K562 (cell line): Measurements from ENCODE around the gene LILRA6. TPM values are rescaled to one million over a fixed set of nuclear protein-coding genes. Genes with fewer than 3 reads are reported as not detected.
A peak's percentile ranks its signal among the peaks of the same experiment; 100 is the strongest.

Experiments
- BCL6 ChIP-seq: fragments of 250-450 bp; sonication (Bioruptor Pico); IDR thresholded peaks from 2 replicates; pipeline ENCODE4 v1.4.0; 2020
- BCOR ChIP-seq: fragments of 450-650 bp; IDR thresholded peaks from 2 replicates; pipeline ENCODE4 v1.6.1; 2016
- BDP1 ChIP-seq: IDR thresholded peaks from 3 replicates; pipeline ENCODE4 v1.6.1; 2011; ENCODE audit not compliant: insufficient read length, insufficient read depth
- CBX3 ChIP-seq, 2 experiments: IDR thresholded peaks; 1 replicate in 1 of 2; 2 replicates in 1 of 2; pipeline ENCODE4 v1.6.1; 2012; ENCODE audit warnings: inconsistent platforms in 2 of 2, low read length in 2 of 2, borderline replicate concordance in 1 of 2, control low read depth in 1 of 2
- GTF2E2 ChIP-seq: fragments of 200-800 bp; sonication (Bioruptor generic); IDR thresholded peaks from 2 replicates; pipeline ENCODE4 v1.6.1; 2016; ENCODE audit warnings: missing genetic modification characterization, missing compliant biosample characterization
- MCM5 ChIP-seq: fragments of 450-650 bp; IDR thresholded peaks from 2 replicates; pipeline ENCODE4 v1.6.1; 2016; ENCODE audit warnings: low read depth
- MXI1 ChIP-seq: IDR thresholded peaks from 2 replicates; pipeline ENCODE4 v1.6.1; 2011; ENCODE audit warnings: low read depth, mild to moderate bottlenecking, improper control_type of control experiment, low read length
- NBN ChIP-seq: fragments of 450-650 bp; IDR thresholded peaks from 2 replicates; pipeline ENCODE4 v1.6.1; 2016; ENCODE audit warnings: low read depth, mild to moderate bottlenecking
- NCOA4 ChIP-seq: fragments of 450-650 bp; IDR thresholded peaks from 2 replicates; pipeline ENCODE4 v1.6.1; 2018; ENCODE audit warnings: mild to moderate bottlenecking; ENCODE audit not compliant: partially characterized antibody
- PHF20 ChIP-seq: fragments of 450-650 bp; IDR thresholded peaks from 2 replicates; pipeline ENCODE4 v1.6.1; 2018; ENCODE audit not compliant: partially characterized antibody
- PHF21A ChIP-seq: fragments of 450-650 bp; IDR thresholded peaks from 2 replicates; pipeline ENCODE4 v1.6.1; 2017; ENCODE audit warnings: low read depth, borderline replicate concordance
- POLR2G ChIP-seq: fragments of 200-400 bp; formaldehyde crosslinking; IDR thresholded peaks from 2 replicates; pipeline ENCODE4 v1.6.1; 2017; ENCODE audit warnings: low read depth, mild to moderate bottlenecking, antibody characterized with exemption, low read length, moderate library complexity
- STAG1 ChIP-seq: sonication (generic); formaldehyde crosslinking; IDR thresholded peaks from 2 replicates; pipeline ENCODE4 v1.5.0; 2020; ENCODE audit warnings: missing genetic modification reagents, borderline replicate concordance
- TOE1 ChIP-seq, 2 experiments: fragments of 450-650 bp in 1 of 2; sonication (generic) in 1 of 2; formaldehyde crosslinking in 1 of 2; IDR thresholded peaks; 2 replicates each; pipeline versions ENCODE4 v1.7.1 to v1.8.0; 2016 to 2022; ENCODE audit warnings: borderline replicate concordance in 2 of 2, mild to moderate bottlenecking in 2 of 2, antibody characterized with exemption in 1 of 2, inconsistent platforms in 1 of 2, low read depth in 1 of 2, missing genetic modification reagents in 1 of 2, moderate library complexity in 1 of 2
- ZBTB8A ChIP-seq: fragments of 450-650 bp; IDR thresholded peaks from 2 replicates; pipeline ENCODE4 v1.6.1; 2018; ENCODE audit warnings: mild to moderate bottlenecking, moderate library complexity; ENCODE audit not compliant: partially characterized antibody
- ZNF274 ChIP-seq: IDR thresholded peaks from 2 replicates; pipeline ENCODE4 v1.6.1; 2011; ENCODE audit warnings: low read depth, mild to moderate bottlenecking, low read length, moderate library complexity, borderline replicate concordance
- ZNF696 ChIP-seq: fragments of 250-450 bp; sonication (Bioruptor Pico); conservative IDR thresholded peaks from 2 replicates; pipeline ENCODE4 v1.4.0; 2020; ENCODE audit warnings: mild to moderate bottlenecking, moderate library complexity
- polyA plus RNA-seq, 8 experiments: library from polyadenylated mRNA; depleted of rRNA in 4 of 8; stranded (reverse) in 5 of 8; unstranded in 3 of 8; fragments of >200 nt; fragmentation: Nextera tagmentation in 2 of 8; fragmentation: Illumina TruSeq in 1 of 8; extraction: Ambion mirVana in 2 of 8; extraction: Trizol in 1 of 8; gene quantifications; 2 replicates each; pipeline versions ENCODE4 v1.2.1 to v1.2.3, GENCODE V29; 2011 to 2014; ENCODE audit warnings: inconsistent platforms in 1 of 8, missing spikeins in 1 of 8
- total RNA-seq, 7 experiments: library from RNA; depleted of rRNA in 6 of 7; stranded (reverse); fragments of >200 nt in 6 of 7; fragmentation: Illumina TruSeq in 2 of 7; extraction: Trizol in 2 of 7; gene quantifications; 2 replicates each; pipeline versions ENCODE4 v1.2.1 to v1.2.3, GENCODE V29; 2011 to 2021; ENCODE audit warnings: low replicate concordance in 1 of 7
- TF ChIP-seq, protein P1 (sequence below): fragments of 150-350 bp; IDR thresholded peaks from 2 replicates; pipeline ENCODE4 v1.6.1; 2014; ENCODE audit warnings: low read depth, mild to moderate bottlenecking, low read length, borderline replicate concordance
- TF ChIP-seq, protein P2 (sequence below): sonication (generic); formaldehyde crosslinking; IDR thresholded peaks from 2 replicates; pipeline ENCODE4 v1.8.1; 2023; ENCODE audit warnings: mild to moderate bottlenecking, missing genetic modification reagents
- TF ChIP-seq, protein P3 (sequence below): fragments of 250-450 bp; sonication (Bioruptor Pico); IDR thresholded peaks from 2 replicates; pipeline ENCODE4 v1.8.0; 2022; ENCODE audit warnings: inconsistent platforms, mild to moderate bottlenecking, moderate library complexity, borderline replicate concordance
- TF ChIP-seq, protein P4 (sequence below), 2 experiments: fragments of 450-650 bp; IDR thresholded peaks; 2 replicates each; pipeline ENCODE4 v1.6.1; 2016

Gene LILRA6
- total and polyA plus RNA-seq, 9 of the 15 experiments (the other 6 are each of a cell fraction or from before 2014, with no cell fraction given) = 0.03 TPM; not detected in 8

DNA sequence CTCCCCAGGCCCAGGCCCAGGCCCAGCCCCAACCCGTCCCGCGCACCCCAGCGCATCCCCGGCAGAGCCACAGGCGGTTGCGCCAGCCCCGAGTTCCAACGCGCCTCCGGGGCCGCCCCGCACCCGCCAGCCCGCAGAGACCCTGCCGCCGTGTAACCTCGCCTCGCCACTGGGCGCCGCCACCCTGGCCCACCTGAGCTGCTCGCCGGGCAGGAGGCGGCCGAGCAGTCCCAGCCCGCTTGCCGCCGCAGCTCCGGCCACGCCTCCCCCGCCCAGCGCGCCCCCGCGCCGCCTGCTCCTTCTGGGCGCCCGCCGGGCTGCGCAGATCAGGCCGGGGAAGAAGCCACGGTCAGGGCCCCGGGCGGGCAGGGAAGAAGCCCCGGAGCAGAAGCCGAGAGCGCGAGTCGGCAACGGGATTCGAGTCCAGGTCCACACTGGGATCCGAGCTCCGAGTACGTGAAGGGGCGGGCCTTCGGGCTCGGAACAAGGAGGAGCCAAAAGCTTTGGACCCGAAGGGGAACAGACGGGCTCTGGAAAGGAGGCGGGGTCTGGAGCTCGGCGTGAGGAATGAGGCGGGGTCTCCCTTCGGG lies 53.4 kb downstream of the LILRA6 start, which contains the start of gene MBOAT7 (continued):
- TF ChIP-seq, protein P1, sequence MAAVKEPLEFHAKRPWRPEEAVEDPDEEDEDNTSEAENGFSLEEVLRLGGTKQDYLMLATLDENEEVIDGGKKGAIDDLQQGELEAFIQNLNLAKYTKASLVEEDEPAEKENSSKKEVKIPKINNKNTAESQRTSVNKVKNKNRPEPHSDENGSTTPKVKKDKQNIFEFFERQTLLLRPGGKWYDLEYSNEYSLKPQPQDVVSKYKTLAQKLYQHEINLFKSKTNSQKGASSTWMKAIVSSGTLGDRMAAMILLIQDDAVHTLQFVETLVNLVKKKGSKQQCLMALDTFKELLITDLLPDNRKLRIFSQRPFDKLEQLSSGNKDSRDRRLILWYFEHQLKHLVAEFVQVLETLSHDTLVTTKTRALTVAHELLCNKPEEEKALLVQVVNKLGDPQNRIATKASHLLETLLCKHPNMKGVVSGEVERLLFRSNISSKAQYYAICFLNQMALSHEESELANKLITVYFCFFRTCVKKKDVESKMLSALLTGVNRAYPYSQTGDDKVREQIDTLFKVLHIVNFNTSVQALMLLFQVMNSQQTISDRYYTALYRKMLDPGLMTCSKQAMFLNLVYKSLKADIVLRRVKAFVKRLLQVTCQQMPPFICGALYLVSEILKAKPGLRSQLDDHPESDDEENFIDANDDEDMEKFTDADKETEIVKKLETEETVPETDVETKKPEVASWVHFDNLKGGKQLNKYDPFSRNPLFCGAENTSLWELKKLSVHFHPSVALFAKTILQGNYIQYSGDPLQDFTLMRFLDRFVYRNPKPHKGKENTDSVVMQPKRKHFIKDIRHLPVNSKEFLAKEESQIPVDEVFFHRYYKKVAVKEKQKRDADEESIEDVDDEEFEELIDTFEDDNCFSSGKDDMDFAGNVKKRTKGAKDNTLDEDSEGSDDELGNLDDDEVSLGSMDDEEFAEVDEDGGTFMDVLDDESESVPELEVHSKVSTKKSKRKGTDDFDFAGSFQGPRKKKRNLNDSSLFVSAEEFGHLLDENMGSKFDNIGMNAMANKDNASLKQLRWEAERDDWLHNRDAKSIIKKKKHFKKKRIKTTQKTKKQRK = no peak
- TF ChIP-seq STAG1 (CRISPR knock-in tag) (no peak), BDP1 (no peak), PHF21A (no peak), NBN (no peak), ZNF696 (no peak), BCOR (no peak), ZNF274 (no peak), PHF20 (no peak), GTF2E2 (no peak), NCOA4 (no peak), MCM5 (no peak), BCL6 (CRISPR knock-in tag) (no peak), ZBTB8A (no peak), CBX3 (IDR thresholded peaks at IDR 0.05; ENCODE audit: borderline replicate concordance in 1 of 2, low read length in 2 of 2) (no peak), MXI1 (no peak), TOE1 (IDR thresholded peaks at IDR 0.05; ENCODE audit: borderline replicate concordance) (no peak; the same call in 1 of the 2 replicates), TOE1 (CRISPR knock-in tag; IDR thresholded peaks at IDR 0.05; ENCODE audit: borderline replicate concordance, low read depth) (no peak), POLR2G (peak; percentile 92)
- TF ChIP-seq, protein P2, sequence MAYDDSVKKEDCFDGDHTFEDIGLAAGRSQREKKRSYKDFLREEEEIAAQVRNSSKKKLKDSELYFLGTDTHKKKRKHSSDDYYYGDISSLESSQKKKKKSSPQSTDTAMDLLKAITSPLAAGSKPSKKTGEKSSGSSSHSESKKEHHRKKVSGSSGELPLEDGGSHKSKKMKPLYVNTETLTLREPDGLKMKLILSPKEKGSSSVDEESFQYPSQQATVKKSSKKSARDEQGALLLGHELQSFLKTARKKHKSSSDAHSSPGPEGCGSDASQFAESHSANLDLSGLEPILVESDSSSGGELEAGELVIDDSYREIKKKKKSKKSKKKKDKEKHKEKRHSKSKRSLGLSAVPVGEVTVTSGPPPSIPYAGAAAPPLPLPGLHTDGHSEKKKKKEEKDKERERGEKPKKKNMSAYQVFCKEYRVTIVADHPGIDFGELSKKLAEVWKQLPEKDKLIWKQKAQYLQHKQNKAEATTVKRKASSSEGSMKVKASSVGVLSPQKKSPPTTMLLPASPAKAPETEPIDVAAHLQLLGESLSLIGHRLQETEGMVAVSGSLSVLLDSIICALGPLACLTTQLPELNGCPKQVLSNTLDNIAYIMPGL (CRISPR knock-in tag) = 0 out of 2 replicates have a peak, but pooled peaks have one; percentile 59
- TF ChIP-seq, protein P3, sequence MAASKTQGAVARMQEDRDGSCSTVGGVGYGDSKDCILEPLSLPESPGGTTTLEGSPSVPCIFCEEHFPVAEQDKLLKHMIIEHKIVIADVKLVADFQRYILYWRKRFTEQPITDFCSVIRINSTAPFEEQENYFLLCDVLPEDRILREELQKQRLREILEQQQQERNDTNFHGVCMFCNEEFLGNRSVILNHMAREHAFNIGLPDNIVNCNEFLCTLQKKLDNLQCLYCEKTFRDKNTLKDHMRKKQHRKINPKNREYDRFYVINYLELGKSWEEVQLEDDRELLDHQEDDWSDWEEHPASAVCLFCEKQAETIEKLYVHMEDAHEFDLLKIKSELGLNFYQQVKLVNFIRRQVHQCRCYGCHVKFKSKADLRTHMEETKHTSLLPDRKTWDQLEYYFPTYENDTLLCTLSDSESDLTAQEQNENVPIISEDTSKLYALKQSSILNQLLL (CRISPR knock-in tag) = no peak
- TF ChIP-seq, protein P4, sequence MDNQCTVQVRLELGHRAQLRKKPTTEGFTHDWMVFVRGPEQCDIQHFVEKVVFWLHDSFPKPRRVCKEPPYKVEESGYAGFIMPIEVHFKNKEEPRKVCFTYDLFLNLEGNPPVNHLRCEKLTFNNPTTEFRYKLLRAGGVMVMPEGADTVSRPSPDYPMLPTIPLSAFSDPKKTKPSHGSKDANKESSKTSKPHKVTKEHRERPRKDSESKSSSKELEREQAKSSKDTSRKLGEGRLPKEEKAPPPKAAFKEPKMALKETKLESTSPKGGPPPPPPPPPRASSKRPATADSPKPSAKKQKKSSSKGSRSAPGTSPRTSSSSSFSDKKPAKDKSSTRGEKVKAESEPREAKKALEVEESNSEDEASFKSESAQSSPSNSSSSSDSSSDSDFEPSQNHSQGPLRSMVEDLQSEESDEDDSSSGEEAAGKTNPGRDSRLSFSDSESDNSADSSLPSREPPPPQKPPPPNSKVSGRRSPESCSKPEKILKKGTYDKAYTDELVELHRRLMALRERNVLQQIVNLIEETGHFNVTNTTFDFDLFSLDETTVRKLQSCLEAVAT (IDR thresholded peaks at IDR 0.05) = 0 out of 4 replicates have a peak, but pooled peaks of 1 of the 2 experiments have one; percentile 22
